OCI-LY7 (cell line): Measurements from ENCODE around the gene ARHGAP18.
A peak's percentile ranks its signal among the peaks of the same experiment; 100 is the strongest.

ENCODE experiments used
- CTCF ChIP-seq: fragments of 200-600 bp; sonication (generic); conservative IDR thresholded peaks from 2 replicates; pipeline ENCODE4 v1.5.1; 2014; ENCODE audit warnings: mild to moderate bottlenecking, antibody characterized with exemption, low read length, moderate library complexity, mixed read lengths
- EZH2phosphoT487 ChIP-seq: fragments of 200-600 bp; sonication (generic); IDR thresholded peaks from 2 replicates; pipeline ENCODE4 v1.6.1; 2018; ENCODE audit warnings: low read depth, borderline replicate concordance, mild to moderate bottlenecking, mixed run types, antibody characterized with exemption, low read length, moderate library complexity, mixed read lengths

GRCh38 chr6:129671442-129672340 is 38.3 kb downstream of the ARHGAP18 start:
- TF ChIP-seq CTCF, result peak; percentile 67
- TF ChIP-seq EZH2phosphoT487, result no peak
